K562 (cell line): ENCODE measurements around the gene DKKL1. TPM values are rescaled to one million over a fixed set of nuclear protein-coding genes. Genes with fewer than 3 reads are reported as not detected.

Source experiments
- ATAC-seq: fragments of 200-7000 bp; cut with Tn5 transposase; 3 replicates; pipeline ENCODE4 v1.9.1; 2020; ENCODE audit warnings: moderate library complexity
- BruUV-seq: library from RNA; stranded (reverse); fragments of 400-500 nt; replicated peaks from 2 replicates; lab custom pipeline; 2021; lab: Mats Ljungman, UMichigan
- CTCF ChIA-PET: fragments of 300-600 bp; formaldehyde crosslinking; extraction: SDS; loops from one replicate; lab custom pipeline; 2021; ENCODE audit warnings: low intra/inter-chr PET ratio; lab: Yijun Ruan, JAX
- POLR2A ChIA-PET: fragments of 300-600, 350-650 bp; sonication (Branson Sonifier 250); formaldehyde crosslinking; extraction: SDS; loops from one replicate; lab custom pipeline; 2021; ENCODE audit warnings: antibody characterized with exemption, inconsistent platforms; lab: Yijun Ruan, JAX
- DNase-seq, 4 experiments: peaks; one replicate each; pipeline versions ENCODE4 v3.0.0 to v3.0.0-alpha.2; 2011 to 2018; ENCODE audit warnings: low spot score in 3 of 4, mixed read lengths in 3 of 4; ENCODE audit errors: extremely low read depth in 1 of 4
- FAIRE-seq: peaks from 2 replicates; lab custom pipeline; 2011; peaks lifted over from hg19 to GRCh38; lab: Jason Lieb, UNC
- H2AFZ ChIP-seq: 2 replicates; pipeline ENCODE4 v1.6.0; 2011; ENCODE audit warnings: low read depth, low read length, control low read depth, inconsistent platforms
- H3K27ac ChIP-seq: fragments of 200-600 bp; 3 replicates; pipeline ENCODE4 v1.8.0; 2011; ENCODE audit warnings: low read depth, mild to moderate bottlenecking, control low read depth, inconsistent platforms, low read length, moderate library complexity, mixed read lengths; ENCODE audit errors: extremely low read depth
- H3K27me3 ChIP-seq, 2 experiments: fragments of 300-600 bp in 1 of 2; 2 replicates in 1 of 2; 3 replicates in 1 of 2; pipeline versions ENCODE4 v1.6.0 to v1.8.0; 2011; ENCODE audit warnings: inconsistent platforms in 2 of 2, low read length in 2 of 2, mild to moderate bottlenecking in 1 of 2, mixed read lengths in 1 of 2, moderate library complexity in 1 of 2; ENCODE audit not compliant: control insufficient read depth in 2 of 2, insufficient read depth in 2 of 2
- H3K36me3 ChIP-seq: fragments of 300-600 bp; 3 replicates; pipeline ENCODE4 v1.8.0; 2011; ENCODE audit warnings: mild to moderate bottlenecking, low read length, inconsistent platforms; ENCODE audit not compliant: control insufficient read depth, insufficient read depth
- H3K4me1 ChIP-seq, 2 experiments: fragments of 200-600 bp in 1 of 2; replicated peaks in 1 of 2; 2 replicates in 1 of 2; 3 replicates in 1 of 2; pipeline versions ENCODE4 v1.5.1 to v1.8.0; 2011; ENCODE audit warnings: inconsistent platforms in 2 of 2, low read length in 2 of 2, mild to moderate bottlenecking in 1 of 2, mixed read lengths in 1 of 2, moderate library complexity in 1 of 2; ENCODE audit not compliant: control insufficient read depth in 2 of 2, insufficient read depth in 2 of 2
- H3K4me2 ChIP-seq: 2 replicates; pipeline ENCODE4 v1.6.1; 2011; ENCODE audit warnings: low read length, control low read depth, inconsistent platforms, mixed read lengths; ENCODE audit not compliant: insufficient read depth
- H3K4me3 ChIP-seq: fragments of 200-600 bp; sonication (generic), shearing (Covaris generic); 2 replicates; pipeline ENCODE4 v1.5.1; 2016; ENCODE audit warnings: control low read depth, inconsistent platforms
- H3K79me2 ChIP-seq: fragments of 200-600 bp; 3 replicates; pipeline ENCODE4 v1.8.0; 2011; ENCODE audit warnings: low read length, inconsistent platforms; ENCODE audit not compliant: control insufficient read depth, insufficient read depth
- H3K9ac ChIP-seq, 2 experiments: 2 replicates each; pipeline versions ENCODE4 v1.6.0 to v1.6.1; 2011; ENCODE audit warnings: low read depth in 2 of 2, low read length in 2 of 2, control low read depth in 1 of 2, inconsistent platforms in 1 of 2, mild to moderate bottlenecking in 1 of 2, mixed read lengths in 1 of 2; ENCODE audit not compliant: insufficient read depth in 1 of 2
- H3K9me1 ChIP-seq: one replicate; pipeline ENCODE4 v1.6.0; 2011; ENCODE audit warnings: inconsistent platforms, mild to moderate bottlenecking, low read length, moderate library complexity; ENCODE audit not compliant: control insufficient read depth, insufficient read depth
- H3K9me3 ChIP-seq: replicated peaks from 2 replicates; pipeline ENCODE4 v1.5.1; 2011; ENCODE audit warnings: low read depth, low read length, inconsistent platforms; ENCODE audit not compliant: control insufficient read depth, insufficient read depth
- H4K20me1 ChIP-seq: replicated peaks from 2 replicates; pipeline ENCODE4 v1.6.1; 2011; ENCODE audit warnings: low read length, inconsistent platforms, mixed read lengths; ENCODE audit not compliant: control insufficient read depth, insufficient read depth
- ARHGAP35 ChIP-seq: fragments of 450-650 bp; IDR thresholded peaks from 2 replicates; pipeline ENCODE4 v1.6.1; 2018; ENCODE audit not compliant: partially characterized antibody
- CEBPG ChIP-seq, 3 experiments: fragments of 200-800 bp in 1 of 3; sonication (Bioruptor generic) in 1 of 3; sonication (generic) in 1 of 3; formaldehyde crosslinking in 1 of 3; IDR thresholded peaks in 2 of 3; conservative IDR thresholded peaks in 1 of 3; 2 replicates each; pipeline versions ENCODE4 v1.6.1 to v1.8.0; 2016 to 2022; ENCODE audit warnings: missing compliant biosample characterization in 2 of 3, missing genetic modification characterization in 2 of 3, mild to moderate bottlenecking in 1 of 3, missing genetic modification reagents in 1 of 3
- CREB3L1 ChIP-seq: fragments of 450-650 bp; IDR thresholded peaks from 2 replicates; pipeline ENCODE4 v1.6.1; 2014; ENCODE audit warnings: low read depth, mild to moderate bottlenecking, moderate library complexity, borderline replicate concordance
- ETS1 ChIP-seq: conservative IDR thresholded peaks from 2 replicates; pipeline ENCODE4 v1.6.1; 2011; ENCODE audit warnings: low read depth, mild to moderate bottlenecking, low read length; ENCODE audit not compliant: control insufficient read depth
- HIVEP1 ChIP-seq: fragments of 250-450 bp; sonication (Bioruptor Pico); IDR thresholded peaks from 2 replicates; pipeline ENCODE4 v1.4.0; 2020; ENCODE audit warnings: mild to moderate bottlenecking
- HMG20B ChIP-seq: fragments of 250-450 bp; sonication (Bioruptor Pico); IDR thresholded peaks from 2 replicates; pipeline ENCODE4 v1.5.0; 2021; ENCODE audit warnings: mild to moderate bottlenecking
- NR4A1 ChIP-seq, 2 experiments: fragments of 250-450 bp in 1 of 2; fragments of 450-650 bp in 1 of 2; sonication (Bioruptor Pico) in 1 of 2; IDR thresholded peaks; 2 replicates each; pipeline versions ENCODE4 v1.4.0 to v1.6.1; 2016 to 2020; ENCODE audit warnings: mild to moderate bottlenecking in 2 of 2, missing compliant biosample characterization in 1 of 2, missing genetic modification characterization in 1 of 2, moderate library complexity in 1 of 2
- PURB ChIP-seq: sonication (generic); formaldehyde crosslinking; IDR thresholded peaks from 2 replicates; pipeline ENCODE4 v1.9.0; 2021; ENCODE audit warnings: low read depth, mild to moderate bottlenecking, missing genetic modification reagents
- RREB1 ChIP-seq: fragments of 250-450 bp; sonication (Bioruptor Pico); IDR thresholded peaks from 2 replicates; pipeline ENCODE4 v1.4.0; 2020
- ZBTB12 ChIP-seq: fragments of 250-450 bp; sonication (Bioruptor Pico); IDR thresholded peaks from 2 replicates; pipeline ENCODE4 v1.4.0; 2020
- ZNF717 ChIP-seq: fragments of 250-450 bp; sonication (Bioruptor Pico); IDR thresholded peaks from 2 replicates; pipeline ENCODE4 v1.5.0; 2021
- WGBS: fragments of 100-300 bp; shearing (Covaris generic); methylation state at CpG from one replicate; pipeline ENCODE4 v1.1.6; 2016; ENCODE audit warnings: low coverage, mixed read lengths; ENCODE audit not compliant: insufficient coverage; ENCODE audit errors: missing lambda C conversion rate; 5-methylcytosine and 5-hydroxymethylcytosine counted together
- in situ Hi-C: fragments of 300-500 bp; cut with MboI; formaldehyde crosslinking; loops from 4 replicates; pipeline ENCODE4 v1.15.0; 2018; ENCODE audit warnings: inconsistent platforms, mixed read lengths
- intact Hi-C: fragments of 100-400 bp; cut with micrococcal nuclease; formaldehyde crosslinking; loops from 2 replicates; pipeline ENCODE4 v1.14.2; 2022
- polyA plus RNA-seq, 8 experiments: library from polyadenylated mRNA; depleted of rRNA in 4 of 8; stranded (reverse) in 5 of 8; unstranded in 3 of 8; fragments of >200 nt; fragmentation: Nextera tagmentation in 2 of 8; fragmentation: Illumina TruSeq in 1 of 8; extraction: Ambion mirVana in 2 of 8; extraction: Trizol in 1 of 8; gene quantifications; 2 replicates each; pipeline versions ENCODE4 v1.2.1 to v1.2.3, GENCODE V29; 2011 to 2014; ENCODE audit warnings: inconsistent platforms in 1 of 8, missing spikeins in 1 of 8
- total RNA-seq, 7 experiments: library from RNA; depleted of rRNA in 6 of 7; stranded (reverse); fragments of >200 nt in 6 of 7; fragmentation: Illumina TruSeq in 2 of 7; extraction: Trizol in 2 of 7; gene quantifications; 2 replicates each; pipeline versions ENCODE4 v1.2.1 to v1.2.3, GENCODE V29; 2011 to 2021; ENCODE audit warnings: low replicate concordance in 1 of 7

Gene DKKL1
- total and polyA plus RNA-seq, 9 of the 15 experiments (the other 6 are each of a cell fraction or from before 2014, with no cell fraction given): 0.15 to 1.7 (median 0.52) TPM

GRCh38 chr19:49326165-49326704 is 37.4 kb upstream of the DKKL1 start:
- Histone ChIP-seq H3K36me3 (0 out of 3 replicates have a peak, but pooled peaks cover 3% of the 10 kb centered on the region), H3K4me2 (no peak overlapping the region), H4K20me1 (no peaks in the 10 kb centered on the region), H3K4me1 (peaks cover 5 to 21% of the 10 kb centered on the region in 2 experiments; a peak in 4 of 5 replicates), H3K4me3 (no peak overlapping the region), H3K9ac (no peak overlapping the region), H2AFZ (no peak overlapping the region), H3K9me1 (no peaks in the 10 kb centered on the region), H3K79me2 (no peaks in the 10 kb centered on the region), H3K9me3 (no peaks in the 10 kb centered on the region), H3K27me3 (no peaks in the 10 kb centered on the region), H3K27ac (no peak overlapping the region)
- in situ Hi-C loops: no loop called here
- ChIA-PET CTCF (interaction anchor here (0.6 kb wide), 1 partner anchor 26 kb away, joined by 3 read pairs; no protein-coding TSS in a partner anchor), POLR2A (interaction anchor here (0.7 kb wide), 2 partner anchors 94 to 1395 kb away, joined by 3 to 4 read pairs; no protein-coding TSS in a partner anchor)
- intact Hi-C loops: no loop called here
- FAIRE-seq (no peak), ATAC-seq (no peak), DNase-seq (no peak)
- BruUV-seq: no TSS peak
- WGBS: 65% methylated on average over 3 of the region's 3 CpGs
- TF ChIP-seq NR4A1 (CRISPR knock-in tag; IDR thresholded peaks at IDR 0.05): no peak
- no peak for TF ChIP-seq NR4A1 (tag; IDR thresholded peaks at IDR 0.05)
- TF ChIP-seq CEBPG (CRISPR knock-in tag; IDR thresholded peaks at IDR 0.05): no peak
- TF ChIP-seq CEBPG (tag; conservative IDR thresholded peaks at IDR 0.05 in 1 of 2, IDR thresholded peaks at IDR 0.05 in 1 of 2): no peak
- no peak for TF ChIP-seq HMG20B (CRISPR knock-in tag)
- no peak for TF ChIP-seq ARHGAP35
- no peak for TF ChIP-seq RREB1 (CRISPR knock-in tag)
- TF ChIP-seq CREB3L1: no peak
- TF ChIP-seq HIVEP1 (CRISPR knock-in tag): no peak
- TF ChIP-seq PURB (CRISPR knock-in tag): no peak
- TF ChIP-seq ZNF717: no peak
- no peak for TF ChIP-seq ETS1
- no peak for TF ChIP-seq ZBTB12 (CRISPR knock-in tag)
